Progenitor cell of endocrine pancreas (in vitro differentiated cells): ENCODE data around the gene LMO7. TPM values are rescaled to one million over a fixed set of nuclear protein-coding genes. Genes with fewer than 3 reads are reported as not detected.

ENCODE experiments used
- DNase-seq: peaks from one replicate; pipeline ENCODE4 v3.0.0; 2021; ENCODE audit warnings: low spot score; ENCODE audit not compliant: unreplicated experiment
- H3K27ac Mint-ChIP-seq: 2 replicates; pipeline ENCODE4 v1.8.0; 2021; ENCODE audit warnings: mild to moderate bottlenecking, moderate library complexity, mixed read lengths
- H3K27me3 Mint-ChIP-seq: 2 replicates; pipeline ENCODE4 v1.8.0; 2021; ENCODE audit warnings: mixed read lengths
- H3K36me3 Mint-ChIP-seq: 2 replicates; pipeline ENCODE4 v1.8.0; 2022; ENCODE audit warnings: mixed read lengths; ENCODE audit not compliant: insufficient read depth
- H3K4me1 Mint-ChIP-seq: 2 replicates; pipeline ENCODE4 v1.8.0; 2021; ENCODE audit warnings: low read depth, mixed read lengths
- H3K4me3 Mint-ChIP-seq: 2 replicates; pipeline ENCODE4 v1.8.0; 2021; ENCODE audit warnings: low read depth, mild to moderate bottlenecking, moderate library complexity, mixed read lengths
- H3K9me3 Mint-ChIP-seq: 2 replicates; pipeline ENCODE4 v1.8.0; 2021; ENCODE audit warnings: low read depth, mixed read lengths
- total RNA-seq: library from RNA; stranded (reverse); gene quantifications from 2 replicates; pipeline ENCODE4 v1.2.1, GENCODE V29; 2021
- TF ChIP-seq, protein P1 (sequence below): fragments of 200-600 bp; sonication (generic); IDR thresholded peaks from one replicate; pipeline ENCODE4 v1.5.0; 2021; ENCODE audit warnings: antibody characterized with exemption, mild to moderate bottlenecking; ENCODE audit not compliant: unreplicated experiment

LMO7 gene
- total RNA-seq, 1 donor from 2014 or later = 15.0 TPM

- peaks cover 25% of the 10 kb centered on the region for H3K4me1 Mint-ChIP-seq
- no peaks in the 10 kb centered on the region for H3K27me3 Mint-ChIP-seq
- H3K9me3 Mint-ChIP-seq = no peaks in the 10 kb centered on the region
- no peak for DNase-seq
- H3K27ac Mint-ChIP-seq = no peak overlapping the region
- TF ChIP-seq, protein P1, sequence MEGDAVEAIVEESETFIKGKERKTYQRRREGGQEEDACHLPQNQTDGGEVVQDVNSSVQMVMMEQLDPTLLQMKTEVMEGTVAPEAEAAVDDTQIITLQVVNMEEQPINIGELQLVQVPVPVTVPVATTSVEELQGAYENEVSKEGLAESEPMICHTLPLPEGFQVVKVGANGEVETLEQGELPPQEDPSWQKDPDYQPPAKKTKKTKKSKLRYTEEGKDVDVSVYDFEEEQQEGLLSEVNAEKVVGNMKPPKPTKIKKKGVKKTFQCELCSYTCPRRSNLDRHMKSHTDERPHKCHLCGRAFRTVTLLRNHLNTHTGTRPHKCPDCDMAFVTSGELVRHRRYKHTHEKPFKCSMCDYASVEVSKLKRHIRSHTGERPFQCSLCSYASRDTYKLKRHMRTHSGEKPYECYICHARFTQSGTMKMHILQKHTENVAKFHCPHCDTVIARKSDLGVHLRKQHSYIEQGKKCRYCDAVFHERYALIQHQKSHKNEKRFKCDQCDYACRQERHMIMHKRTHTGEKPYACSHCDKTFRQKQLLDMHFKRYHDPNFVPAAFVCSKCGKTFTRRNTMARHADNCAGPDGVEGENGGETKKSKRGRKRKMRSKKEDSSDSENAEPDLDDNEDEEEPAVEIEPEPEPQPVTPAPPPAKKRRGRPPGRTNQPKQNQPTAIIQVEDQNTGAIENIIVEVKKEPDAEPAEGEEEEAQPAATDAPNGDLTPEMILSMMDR = no peak
- H3K36me3 Mint-ChIP-seq = no peaks in the 10 kb centered on the region
- peak overlapping the region; percentile 20 for H3K4me3 Mint-ChIP-seq
These were observed 126.2 kb downstream of the LMO7 start for GRCh38 chr13:75762076-75762937.

DNA sequence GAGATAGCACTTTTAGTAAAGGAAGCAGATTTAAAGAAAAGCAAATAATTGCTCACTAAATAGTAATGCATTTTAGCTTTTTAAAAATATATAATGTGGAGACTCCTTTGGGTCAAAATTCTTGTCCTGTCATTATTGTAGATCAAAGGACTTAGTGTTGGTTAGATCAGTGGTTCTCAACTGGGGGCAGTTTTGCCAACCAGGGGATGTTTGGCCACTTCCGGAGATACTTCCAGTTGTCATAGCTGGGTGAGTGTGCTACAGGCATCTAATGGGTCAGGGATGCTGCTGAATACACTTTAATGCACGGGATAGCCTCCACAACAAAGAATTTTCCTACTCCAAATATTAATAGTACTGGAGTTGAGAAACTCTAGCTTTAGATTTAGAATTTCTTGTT is 126.8 kb downstream of the LMO7 start:
- no peak for DNase-seq
- H3K27ac Mint-ChIP-seq = no peak overlapping the region
- TF ChIP-seq, protein P1 = no peak

DNA sequence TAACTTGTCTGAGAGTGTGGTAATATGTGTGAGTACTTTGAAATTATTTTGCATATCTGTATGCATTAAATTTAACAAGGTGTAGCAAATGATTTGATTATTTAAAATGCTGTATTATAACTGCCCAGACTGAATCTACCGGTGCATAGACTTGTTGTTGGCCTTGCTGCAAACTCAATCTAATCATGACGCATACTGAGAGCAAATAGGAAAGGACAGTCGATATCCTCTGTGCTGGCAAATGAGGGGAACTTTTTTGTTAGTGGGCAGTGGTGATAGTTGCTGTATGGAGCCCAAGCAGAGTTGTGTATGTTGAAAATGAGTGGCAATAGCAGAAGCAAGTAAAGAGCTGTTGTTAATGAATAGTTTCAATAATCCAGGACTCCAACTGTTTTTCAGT is 127.4 kb downstream of the LMO7 start:
- Mint-ChIP-seq H3K4me1 (peaks cover 25% of the 10 kb centered on the region), H3K4me3 (no peak overlapping the region), H3K27ac (no peak overlapping the region), H3K27me3 (no peaks in the 10 kb centered on the region), H3K36me3 (no peaks in the 10 kb centered on the region), H3K9me3 (no peaks in the 10 kb centered on the region)
- no peak for DNase-seq
- TF ChIP-seq, protein P1 = no peak

More for the DNA sequence above, 126.8 kb downstream of the LMO7 start:
- H3K27me3 Mint-ChIP-seq = no peaks in the 10 kb centered on the region
- H3K4me3 Mint-ChIP-seq = no peak overlapping the region
- H3K9me3 Mint-ChIP-seq = no peaks in the 10 kb centered on the region
- H3K4me1 Mint-ChIP-seq = peaks cover 25% of the 10 kb centered on the region
- H3K36me3 Mint-ChIP-seq = no peaks in the 10 kb centered on the region

DNA sequence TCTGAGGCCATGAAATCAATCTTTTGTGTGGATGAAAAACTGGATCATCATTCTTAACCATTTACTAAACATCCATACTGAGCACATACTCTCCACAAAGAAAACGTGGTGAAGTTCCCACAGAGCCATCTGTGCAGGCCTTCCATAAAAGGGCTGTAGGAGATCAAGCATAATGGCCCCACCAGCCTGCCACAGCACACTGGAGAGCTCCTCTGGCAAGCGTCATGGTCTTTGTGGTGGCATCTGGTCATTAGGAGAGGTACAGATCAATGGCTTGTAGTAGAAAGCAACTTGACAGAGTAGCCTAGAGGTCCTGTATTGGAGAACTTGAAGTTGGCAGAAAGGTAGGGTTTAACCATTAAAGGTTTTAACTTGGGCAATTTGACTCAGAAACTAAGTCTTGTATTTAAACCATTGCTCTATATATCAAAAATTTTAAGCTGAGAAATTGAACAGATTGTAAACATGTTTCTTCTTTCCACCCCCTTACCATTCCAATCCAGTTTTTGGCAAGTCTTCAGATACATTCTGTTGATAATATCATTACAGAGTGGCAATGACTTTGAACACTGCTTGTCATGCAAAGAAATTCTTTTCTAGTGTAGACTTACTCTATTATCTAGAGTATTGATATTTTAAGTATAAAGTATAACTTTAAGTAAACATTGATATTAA is 128.3 kb downstream of the LMO7 start:
- DNase-seq = no peak
- no peaks in the 10 kb centered on the region for H3K36me3 Mint-ChIP-seq
- no peaks in the 10 kb centered on the region for H3K9me3 Mint-ChIP-seq
- no peaks in the 10 kb centered on the region for H3K27me3 Mint-ChIP-seq
- no peak overlapping the region for H3K4me3 Mint-ChIP-seq
- H3K4me1 Mint-ChIP-seq = peaks cover 23% of the 10 kb centered on the region
- TF ChIP-seq, protein P1 = no peak
- no peak overlapping the region for H3K27ac Mint-ChIP-seq

GRCh38 chr13:75764926-75765310 is 128.8 kb downstream of the LMO7 start:
- H3K27ac Mint-ChIP-seq = no peak overlapping the region
- H3K36me3 Mint-ChIP-seq = no peaks in the 10 kb centered on the region
- DNase-seq = no peak
- no peaks in the 10 kb centered on the region for H3K27me3 Mint-ChIP-seq
- H3K4me3 Mint-ChIP-seq = no peak overlapping the region
- H3K4me1 Mint-ChIP-seq = peaks cover 20% of the 10 kb centered on the region
- TF ChIP-seq, protein P1 = no peak
- no peaks in the 10 kb centered on the region for H3K9me3 Mint-ChIP-seq
